Esophagus muscularis mucosa (tissue), 3 donors: ENCODE measurements around the gene MUC2.

Experiments
- CTCF ChIP-seq, 3 experiments: fragments of 200-600 bp in 2 of 3; fragments of 450-650 bp in 1 of 3; sonication (generic) in 2 of 3; IDR thresholded peaks; one replicate each; pipeline ENCODE4 v1.5.1; 2017 to 2019; ENCODE audit warnings: antibody characterized with exemption in 3 of 3, mild to moderate bottlenecking in 2 of 3, moderate library complexity in 1 of 3
- POLR2AphosphoS5 ChIP-seq, 2 donors: sonication (generic); formaldehyde crosslinking; IDR thresholded peaks; one replicate each; pipeline ENCODE4 v1.6.1; 2017; ENCODE audit warnings: antibody characterized with exemption in 2 of 2

- TF ChIP-seq POLR2AphosphoS5 (IDR thresholded peaks at IDR 0.05): no peak
- TF ChIP-seq CTCF (IDR thresholded peaks at IDR 0.05): no peak
These were observed 36.3 kb upstream of the MUC2 start for GRCh38 chr11:1038361-1038760.
